Heart left ventricle (tissue), 13 donors: Measurements from ENCODE around the gene BICDL2.
A peak's percentile ranks its signal among the peaks of the same experiment; 100 is the strongest.

Source experiments
- CTCF ChIP-seq, 12 donors: fragments of 200-600 bp; sonication (generic) in 4 of 12; IDR thresholded peaks; one replicate each; pipeline versions ENCODE4 v1.5.0 to v1.8.0; 2018 to 2022; ENCODE audit warnings: antibody characterized with exemption in 12 of 12, mild to moderate bottlenecking in 5 of 12
- POLR2A ChIP-seq, 2 donors: fragments of 450-650 bp; IDR thresholded peaks; one replicate each; pipeline ENCODE4 v1.6.1; 2017; ENCODE audit warnings: antibody characterized with exemption in 2 of 2, mild to moderate bottlenecking in 2 of 2, moderate library complexity in 2 of 2
- donor health status: ischemic (EF 13 %, LVEDD 7.1; RV severe dilation, severe dysfunction).
- donor health status: DM: no; HTN: yes; CAD: no.
- donor health status: DM: no; HTN: no; CAD: no.
- donor health status: ischemic (EF 25% LVEDD 6.9; RV normal size, moderate dysfunction).
- donor health status: ischemic (EF 25% LVEDD 5.7; RV mildly dilated, moderate dysfunction).
- donor health status: ischemic (EF 35%, LVEDD 5.7; RV mildly dilated, moderate dysfunction).
- donor health status: nonischemic (EF 11% LVEDD 7.7; RV severe dilation, severe dysfunction).
- donor health status: DM: yes; HTN: yes; CAD: no.
- donor health status: PGD.
- donor health status: ischemic (EF 29% LVEDD 5.4; RV normal size, mild dysfunction).
- donor health status: nonischemic (EF 23%, LVEDD 6.1; RV moderate dilation, normal function).

GRCh38 chr16:3022208-3022683 is 14.5 kb downstream of the BICDL2 start:
- TF ChIP-seq CTCF (IDR thresholded peaks at IDR 0.05) = peak in 1 of 12 donors; percentile 4
- TF ChIP-seq POLR2A (IDR thresholded peaks at IDR 0.05) = no peak
